NCI-H2081 (cell line): Measurements from ENCODE around the gene PPA1.
"Not testable (repeated sequence)": the region's sequence is repeated elsewhere in the genome, so short reads cannot be mapped to it uniquely, and the experiment has no call there.

Source experiments
- DNase-seq, 2 experiments: peaks; one replicate each; lab custom pipeline; 2025; lab: John Stamatoyannopoulos, UW

PPA1 gene

DNA sequence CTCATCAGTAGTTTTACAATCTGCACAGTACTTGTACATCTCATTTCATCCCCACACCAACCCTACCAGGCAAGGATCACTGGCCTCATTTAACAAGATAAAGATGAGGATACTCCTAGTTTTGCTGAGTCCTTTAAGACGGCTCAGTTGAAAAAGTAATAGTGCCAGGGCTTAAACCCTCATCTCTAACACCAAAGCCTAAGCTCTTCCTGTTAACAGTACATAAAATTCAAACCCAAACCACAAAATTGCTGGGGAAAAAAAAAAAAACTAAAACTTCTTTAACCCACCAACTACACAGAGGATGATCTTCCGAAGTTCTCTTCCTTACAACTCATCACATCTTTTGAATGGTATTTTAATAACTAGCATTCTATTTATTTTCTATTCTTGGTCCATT is 64.2 kb downstream of the PPA1 start:
- DNase-seq, result no peak

DNA sequence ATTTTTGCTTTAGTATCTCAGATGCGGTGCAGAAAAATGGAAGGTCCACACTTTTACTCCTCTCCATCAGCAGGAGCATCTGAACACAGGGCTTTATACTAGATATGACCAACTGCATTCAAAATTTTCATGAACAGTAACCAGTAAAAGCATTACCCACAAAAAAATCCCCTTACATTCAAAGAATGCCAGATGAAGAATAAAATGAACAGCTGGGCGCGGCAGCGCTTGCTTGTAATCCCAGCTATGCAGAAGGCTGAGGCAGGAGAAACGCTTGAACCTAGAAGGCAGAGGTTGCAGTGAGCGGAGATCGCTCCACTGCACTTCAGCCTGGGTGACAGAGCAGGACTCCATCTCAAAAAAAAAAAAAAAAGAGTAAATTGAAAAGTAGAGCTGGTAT is 66.0 kb downstream of the PPA1 start:
- no peak for DNase-seq

- DNase-seq, result no peak
These were observed 66.8 kb downstream of the PPA1 start for GRCh38 chr10:70166394-70166793.

- DNase-seq, result no peak
These were observed 69.1 kb downstream of the PPA1 start for GRCh38 chr10:70164163-70164562.

DNA sequence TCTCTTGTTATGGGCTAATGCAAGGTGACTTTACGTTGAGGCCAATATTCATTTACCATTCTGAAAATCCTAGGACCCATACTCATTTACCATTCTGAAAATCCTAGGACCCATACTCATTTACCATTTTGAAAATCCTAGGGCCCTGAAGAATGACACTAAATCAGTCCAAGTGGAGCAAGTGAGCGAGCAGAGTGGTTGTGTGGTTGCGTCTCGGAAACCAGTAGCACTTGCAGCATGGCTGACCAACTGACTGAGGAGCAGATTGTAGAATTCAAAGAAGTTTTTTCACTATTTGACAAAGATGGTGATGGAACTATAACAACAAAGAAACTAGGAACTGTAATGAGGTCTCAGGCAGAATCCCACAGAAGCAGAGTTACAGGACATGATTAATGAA is 69.8 kb downstream of the PPA1 start:
- no peak for DNase-seq

DNA sequence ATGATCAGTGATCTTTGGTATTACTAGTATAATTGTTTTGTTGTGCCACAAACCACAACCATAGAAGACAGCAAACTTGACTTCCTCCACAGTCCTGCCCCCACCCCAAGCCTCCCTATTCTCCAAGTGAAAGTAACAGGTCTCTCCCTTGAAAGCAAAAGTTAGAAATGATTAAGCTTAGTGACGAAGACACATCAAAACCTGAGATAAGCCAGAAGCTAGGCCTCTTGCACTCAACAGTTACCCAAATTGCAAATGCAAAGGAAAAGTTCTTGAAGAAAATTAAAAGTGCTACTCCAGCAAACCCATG is 70.4 kb downstream of the PPA1 start:
- DNase-seq, result no peak

DNA sequence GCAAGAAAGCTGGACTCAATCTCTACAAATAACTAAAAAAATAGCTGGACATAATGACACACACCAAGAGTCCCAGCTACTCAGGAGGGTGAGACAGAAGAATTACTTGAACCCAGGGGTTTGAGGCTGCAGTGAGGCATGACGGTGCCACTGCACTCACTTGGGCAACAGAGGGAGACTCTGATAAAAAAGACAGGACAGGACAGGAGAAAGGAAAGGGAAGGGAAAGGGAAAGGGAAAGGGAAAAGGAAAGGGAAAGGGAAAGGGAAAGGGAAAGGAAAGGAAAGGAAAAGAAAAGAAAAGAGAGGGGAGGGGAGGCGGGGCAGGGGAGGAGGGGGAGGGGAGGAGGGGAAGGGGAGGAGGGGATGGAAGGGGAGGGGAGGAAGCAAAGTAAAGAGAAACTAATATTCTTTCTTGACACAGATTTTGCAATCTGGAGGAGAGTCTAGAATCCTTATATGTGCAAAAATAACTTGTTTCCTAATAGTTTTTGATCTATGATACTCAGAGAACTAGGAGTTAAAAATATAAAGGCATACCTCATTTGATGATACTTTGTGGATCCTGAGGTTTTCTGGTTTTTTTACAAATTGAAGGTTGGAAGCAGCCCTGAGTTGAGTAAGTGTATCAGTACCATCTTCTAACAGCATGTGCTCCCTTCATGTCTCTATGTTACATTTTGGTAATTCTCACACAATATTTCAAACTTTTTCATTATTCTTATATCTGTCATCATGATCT is 70.9 kb downstream of the PPA1 start:
- DNase-seq, result no peak

GRCh38 chr10:70160798-70161197 is 72.4 kb downstream of the PPA1 start:
- no peak for DNase-seq

DNA sequence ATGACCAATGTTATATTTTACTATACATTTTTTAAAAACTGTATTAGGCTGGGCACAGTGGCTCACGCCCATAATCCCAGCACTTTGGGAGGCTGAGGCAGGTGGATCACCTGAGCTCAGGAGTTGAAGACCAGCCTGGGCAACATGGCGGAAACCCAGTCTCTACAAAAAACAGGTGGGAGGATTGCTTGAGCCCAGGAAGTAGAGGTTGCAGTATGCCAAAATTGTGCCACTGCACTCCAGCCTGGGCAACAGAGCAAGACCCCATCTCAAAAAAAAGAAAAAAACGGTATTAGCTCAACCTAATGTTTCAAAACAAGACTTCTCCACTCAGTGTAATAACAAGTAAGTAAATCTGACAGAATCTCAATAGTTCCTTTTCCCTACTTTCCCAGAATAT is 73.9 kb downstream of the PPA1 start:
- DNase-seq, result not testable (repeated sequence)

GRCh38 chr10:70158113-70158512 is 75.1 kb downstream of the PPA1 start:
- DNase-seq, result no peak

DNA sequence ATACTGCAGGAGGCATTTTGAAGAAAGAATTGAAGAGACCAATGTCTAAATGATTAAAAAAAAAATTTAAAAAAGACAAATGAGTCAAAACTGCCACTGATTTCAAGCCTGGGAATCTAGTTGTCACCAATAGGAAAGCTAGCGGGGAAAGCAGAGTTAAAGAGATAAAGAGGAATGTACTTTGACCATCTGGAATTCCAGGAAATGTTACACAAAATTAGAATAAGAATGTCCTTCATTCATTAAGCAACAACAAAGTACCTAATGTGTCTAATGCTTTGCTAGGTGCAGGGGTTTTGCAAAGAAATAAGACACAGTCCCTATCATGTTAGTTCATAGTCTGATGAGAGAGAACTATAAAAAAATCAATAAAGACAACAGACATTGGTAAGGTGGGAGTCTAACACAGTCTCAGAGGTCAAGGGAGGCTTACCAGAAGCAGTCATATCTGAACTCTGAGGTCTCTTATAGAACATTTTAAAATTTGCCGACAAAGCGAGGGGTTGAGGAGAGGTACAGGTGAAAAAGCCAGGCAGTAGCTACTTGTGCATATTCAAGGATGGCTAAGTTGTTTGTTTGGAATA is 77.9 kb downstream of the PPA1 start:
- DNase-seq, result no peak
